Thoracic aorta (tissue), 2 donors: Measurements from ENCODE around the gene SRC. TPM values are rescaled to one million over a fixed set of nuclear protein-coding genes. Genes with fewer than 3 reads are reported as not detected.

Source experiments
- ATAC-seq: fragments of 150-250 bp; one replicate; pipeline ENCODE4 v1.8.0; 2017; ENCODE audit warnings: low read depth; ENCODE audit not compliant: insufficient number of reproducible peaks, low FRiP score
- DNase-seq: peaks from one replicate; pipeline ENCODE4 v3.0.0-alpha.2; 2020; ENCODE audit warnings: low spot score
- H3K27ac ChIP-seq, 2 donors: fragments of 200-600 bp; sonication (generic); 1 replicate in 1 of 2; 2 replicates in 1 of 2; pipeline ENCODE4 v1.5.1; 2016; ENCODE audit warnings: mild to moderate bottlenecking in 2 of 2, moderate library complexity in 2 of 2
- H3K27me3 ChIP-seq: fragments of 200-600 bp; sonication (generic); replicated peaks from 2 replicates; pipeline ENCODE4 v1.6.0; 2016; ENCODE audit warnings: mild to moderate bottlenecking; ENCODE audit not compliant: insufficient read depth
- H3K36me3 ChIP-seq: fragments of 200-600 bp; sonication (generic); one replicate; pipeline ENCODE4 v1.5.1; 2016
- H3K4me1 ChIP-seq, 2 donors: fragments of 200-600 bp; sonication (generic); 1 replicate in 1 of 2; 2 replicates in 1 of 2; pipeline versions ENCODE4 v1.5.1 to v1.6.0; 2016; ENCODE audit warnings: low read depth in 2 of 2, mild to moderate bottlenecking in 1 of 2; ENCODE audit not compliant: control insufficient read depth in 1 of 2
- H3K4me3 ChIP-seq: fragments of 200-600 bp; sonication (generic); 2 replicates; pipeline ENCODE4 v1.5.1; 2016; ENCODE audit warnings: mild to moderate bottlenecking
- H3K9me3 ChIP-seq: fragments of 200-600 bp; sonication (generic); 2 replicates; pipeline ENCODE4 v1.5.1; 2016
- total RNA-seq, 2 donors: library from RNA; depleted of rRNA; stranded (reverse); fragments of >200 nt; gene quantifications; one replicate each; pipeline versions ENCODE4 v1.1.0 to v1.2.3, GENCODE V29; 2016
- TF ChIP-seq, protein P1 (sequence below): fragments of 200-600 bp; sonication (generic); IDR thresholded peaks from one replicate; pipeline ENCODE4 v1.5.1; 2019; ENCODE audit warnings: antibody characterized with exemption

SRC gene
- total RNA-seq, 2 donors from 2014 or later, result 80.3 to 89.0 TPM

DNA sequence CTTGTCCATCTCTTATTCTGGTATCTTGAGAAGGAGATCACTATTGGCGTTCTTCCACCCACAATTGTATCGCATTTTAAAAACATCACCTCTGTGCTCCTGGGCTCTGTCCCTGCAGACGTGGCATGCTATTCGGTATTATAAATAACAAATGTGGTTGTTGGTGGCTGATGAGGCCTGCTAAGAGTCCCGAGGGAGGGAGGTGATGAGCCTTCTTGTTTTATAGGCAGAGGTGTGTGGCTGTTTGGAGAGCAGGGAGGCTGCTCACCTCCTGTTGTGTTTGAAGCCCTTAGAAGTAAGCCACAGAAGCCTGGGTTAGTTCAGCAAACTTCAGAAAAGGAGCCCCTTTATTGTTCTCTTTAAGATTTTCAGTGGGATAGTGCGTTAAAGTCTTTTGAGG, 40.9 kb upstream of the SRC start:
- peaks cover 21 to 64% of the 10 kb centered on the region in 2 donors for H3K4me1 ChIP-seq
- H3K36me3 ChIP-seq, result peaks cover 19% of the 10 kb centered on the region
- no peaks in the 10 kb centered on the region for H3K9me3 ChIP-seq
- H3K4me3 ChIP-seq, result no peak overlapping the region
- no peaks in the 10 kb centered on the region for H3K27me3 ChIP-seq
- TF ChIP-seq, protein P1, sequence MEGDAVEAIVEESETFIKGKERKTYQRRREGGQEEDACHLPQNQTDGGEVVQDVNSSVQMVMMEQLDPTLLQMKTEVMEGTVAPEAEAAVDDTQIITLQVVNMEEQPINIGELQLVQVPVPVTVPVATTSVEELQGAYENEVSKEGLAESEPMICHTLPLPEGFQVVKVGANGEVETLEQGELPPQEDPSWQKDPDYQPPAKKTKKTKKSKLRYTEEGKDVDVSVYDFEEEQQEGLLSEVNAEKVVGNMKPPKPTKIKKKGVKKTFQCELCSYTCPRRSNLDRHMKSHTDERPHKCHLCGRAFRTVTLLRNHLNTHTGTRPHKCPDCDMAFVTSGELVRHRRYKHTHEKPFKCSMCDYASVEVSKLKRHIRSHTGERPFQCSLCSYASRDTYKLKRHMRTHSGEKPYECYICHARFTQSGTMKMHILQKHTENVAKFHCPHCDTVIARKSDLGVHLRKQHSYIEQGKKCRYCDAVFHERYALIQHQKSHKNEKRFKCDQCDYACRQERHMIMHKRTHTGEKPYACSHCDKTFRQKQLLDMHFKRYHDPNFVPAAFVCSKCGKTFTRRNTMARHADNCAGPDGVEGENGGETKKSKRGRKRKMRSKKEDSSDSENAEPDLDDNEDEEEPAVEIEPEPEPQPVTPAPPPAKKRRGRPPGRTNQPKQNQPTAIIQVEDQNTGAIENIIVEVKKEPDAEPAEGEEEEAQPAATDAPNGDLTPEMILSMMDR, result no peak
- DNase-seq (no peak), ATAC-seq (no peak)
- H3K27ac ChIP-seq, result peak overlapping the region; percentile 86 to 91

GRCh38 chr20:37305839-37306238, 40.1 kb upstream of the SRC start:
- Histone ChIP-seq H3K4me3 (no peak overlapping the region), H3K27ac (peak overlapping the region; percentile 86 to 91), H3K36me3 (peaks cover 19% of the 10 kb centered on the region), H3K27me3 (no peaks in the 10 kb centered on the region), H3K4me1 (peaks cover 21 to 60% of the 10 kb centered on the region in 2 donors), H3K9me3 (no peaks in the 10 kb centered on the region)
- TF ChIP-seq, protein P1, result no peak
- ATAC-seq (no peak), DNase-seq (no peak)

DNA sequence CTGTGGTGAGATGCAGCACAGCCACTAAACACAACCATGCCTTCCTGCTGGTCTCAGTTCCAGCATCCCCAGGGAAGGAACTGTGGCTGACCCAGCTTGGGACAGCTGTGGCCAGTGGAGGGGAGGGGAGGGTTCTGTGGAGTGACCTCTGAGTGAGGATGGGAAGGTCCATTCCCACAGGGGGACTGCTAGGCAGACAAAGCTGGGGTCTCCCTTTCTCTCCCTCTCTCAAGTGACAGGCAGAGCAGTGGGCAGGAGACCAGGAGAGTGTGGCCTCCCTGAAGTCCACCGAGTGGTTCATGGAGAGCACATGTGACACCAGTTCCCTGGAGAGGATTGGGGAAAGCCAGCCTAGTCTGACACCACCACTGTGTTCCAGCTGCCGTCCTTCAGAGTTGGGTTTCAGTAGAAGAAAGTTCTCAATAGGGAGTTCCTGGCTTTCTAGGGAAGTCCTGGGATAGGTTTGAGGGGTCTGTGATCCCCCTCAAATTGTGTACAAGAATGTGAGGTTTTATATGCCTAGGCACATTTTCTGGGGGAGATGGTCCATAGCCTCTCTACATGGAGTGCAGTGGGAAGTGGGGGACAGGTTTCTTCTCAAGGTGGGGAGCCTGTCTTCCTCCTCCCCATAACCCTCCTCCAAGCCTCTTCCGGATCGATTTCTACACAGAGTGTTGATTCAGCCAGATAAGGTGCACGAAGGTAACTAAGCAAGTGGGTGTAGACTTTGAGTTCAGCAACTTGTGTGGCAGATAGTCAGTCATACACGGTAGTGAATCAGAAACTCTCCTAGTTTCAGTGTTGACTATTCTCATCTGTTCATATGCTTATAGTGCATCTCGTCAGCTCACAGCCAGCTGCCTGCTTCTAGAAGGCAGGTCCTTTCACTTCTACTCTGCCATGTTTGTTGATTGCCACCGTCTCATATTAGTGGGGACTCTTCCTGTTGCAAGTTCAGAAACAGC, 37.6 kb upstream of the SRC start:
- TF ChIP-seq, protein P1, result no peak
- Histone ChIP-seq H3K9me3 (no peaks in the 10 kb centered on the region), H3K4me3 (no peak overlapping the region), H3K27ac (peak overlapping the region; percentile 44 to 91), H3K36me3 (peaks cover 7% of the 10 kb centered on the region), H3K4me1 (peaks cover 19 to 71% of the 10 kb centered on the region in 2 donors), H3K27me3 (no peaks in the 10 kb centered on the region)
- DNase-seq (no peak), ATAC-seq (no peak)

- DNase-seq (no peak), ATAC-seq (no peak)
- Histone ChIP-seq H3K4me1 (peaks cover 24 to 74% of the 10 kb centered on the region in 2 donors), H3K27ac (no peak overlapping the region), H3K27me3 (no peaks in the 10 kb centered on the region), H3K4me3 (no peak overlapping the region), H3K36me3 (peaks cover 7% of the 10 kb centered on the region), H3K9me3 (no peaks in the 10 kb centered on the region)
- TF ChIP-seq, protein P1, result no peak
Measured at GRCh38 chr20:37309290-37309689, 36.6 kb upstream of the SRC start.

DNA sequence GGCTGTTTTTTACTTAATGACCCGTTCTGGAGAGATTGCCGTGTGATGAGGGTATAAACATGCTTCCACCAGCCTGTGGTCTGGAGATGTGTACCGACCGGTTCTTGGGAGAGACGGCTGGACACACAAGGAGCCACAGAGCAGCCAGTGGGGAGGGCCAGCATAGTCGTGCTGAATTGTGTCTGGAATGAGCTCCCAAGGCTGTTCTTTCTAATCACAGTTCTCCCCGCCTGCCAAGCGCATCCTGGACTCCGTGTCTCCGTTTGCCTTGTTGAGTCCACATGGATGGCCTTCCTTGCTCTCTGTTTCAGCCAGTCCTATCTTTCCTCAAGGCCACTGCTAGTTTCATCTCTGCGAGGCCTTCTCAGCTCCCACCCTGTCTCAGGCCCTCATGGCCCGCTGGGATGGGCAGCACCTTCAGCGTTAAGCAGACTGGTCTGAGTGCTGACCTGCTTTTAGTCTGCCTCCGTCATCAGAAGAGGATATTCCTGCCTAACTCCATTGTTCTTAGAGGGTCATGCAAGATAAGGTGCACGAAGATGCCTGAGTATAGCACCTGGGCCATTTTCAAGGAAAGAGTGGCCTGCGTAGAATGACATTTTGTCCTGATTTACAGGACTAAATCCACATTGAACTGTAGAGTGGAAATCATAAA, 35.9 kb upstream of the SRC start:
- ATAC-seq (no peak), DNase-seq (no peak)
- H3K9me3 ChIP-seq, result no peaks in the 10 kb centered on the region
- no peak overlapping the region for H3K27ac ChIP-seq
- no peak overlapping the region for H3K4me3 ChIP-seq
- H3K27me3 ChIP-seq, result no peaks in the 10 kb centered on the region
- TF ChIP-seq, protein P1, result no peak
- peaks cover 32 to 75% of the 10 kb centered on the region in 2 donors for H3K4me1 ChIP-seq
- peaks cover 7% of the 10 kb centered on the region for H3K36me3 ChIP-seq
